KOPT-K1 (cell line): Measurements from ENCODE around the gene HS6ST2.

ENCODE experiments used
- H3K27ac ChIP-seq: fragments of 200-600 bp; sonication (generic); 2 replicates; pipeline ENCODE4 v1.5.1; 2016; ENCODE audit warnings: antibody characterized with exemption, mild to moderate bottlenecking, low read depth, low read length; ENCODE audit not compliant: poor library complexity, severe bottlenecking
- H3K36me3 ChIP-seq: fragments of 200-600 bp; sonication (generic); 2 replicates; pipeline ENCODE4 v1.5.1; 2017; ENCODE audit warnings: antibody characterized with exemption, mild to moderate bottlenecking, low read length, moderate library complexity; ENCODE audit not compliant: insufficient read depth
- H3K9me3 ChIP-seq: fragments of 200-600 bp; sonication (generic); 2 replicates; pipeline ENCODE4 v1.5.1; 2017; ENCODE audit warnings: antibody characterized with exemption, low read length, mild to moderate bottlenecking; ENCODE audit not compliant: insufficient read depth, poor library complexity, severe bottlenecking

HS6ST2 gene

GRCh38 chrX:132837967-132838366, 120.5 kb downstream of the HS6ST2 start:
- no peaks in the 10 kb centered on the region for H3K36me3 ChIP-seq
- no peaks in the 10 kb centered on the region for H3K9me3 ChIP-seq
- no peak overlapping the region for H3K27ac ChIP-seq

GRCh38 chrX:132837126-132837525, 121.3 kb downstream of the HS6ST2 start:
- no peaks in the 10 kb centered on the region for H3K36me3 ChIP-seq
- no peaks in the 10 kb centered on the region for H3K9me3 ChIP-seq
- H3K27ac ChIP-seq = no peak overlapping the region

DNA sequence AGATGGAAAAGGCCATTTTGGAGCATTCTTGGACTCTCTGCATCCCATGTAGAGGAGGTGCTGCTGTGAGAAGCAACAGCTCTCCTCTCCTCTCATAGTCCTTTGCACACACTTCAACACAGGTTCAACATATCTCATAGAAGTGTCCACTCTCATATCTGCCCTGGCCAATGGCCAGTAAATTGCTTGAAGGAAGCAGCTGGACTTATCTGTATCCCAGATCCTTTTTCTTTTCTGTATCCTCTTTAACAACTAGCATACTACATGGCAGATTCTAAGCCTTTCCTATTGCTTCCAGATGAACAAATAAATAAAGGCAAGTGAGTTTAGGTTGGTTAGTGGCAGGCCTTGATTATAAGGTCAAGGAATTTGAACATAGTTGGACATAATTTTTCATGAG, 122.0 kb downstream of the HS6ST2 start:
- no peaks in the 10 kb centered on the region for H3K36me3 ChIP-seq
- H3K9me3 ChIP-seq = no peaks in the 10 kb centered on the region
- no peak overlapping the region for H3K27ac ChIP-seq

DNA sequence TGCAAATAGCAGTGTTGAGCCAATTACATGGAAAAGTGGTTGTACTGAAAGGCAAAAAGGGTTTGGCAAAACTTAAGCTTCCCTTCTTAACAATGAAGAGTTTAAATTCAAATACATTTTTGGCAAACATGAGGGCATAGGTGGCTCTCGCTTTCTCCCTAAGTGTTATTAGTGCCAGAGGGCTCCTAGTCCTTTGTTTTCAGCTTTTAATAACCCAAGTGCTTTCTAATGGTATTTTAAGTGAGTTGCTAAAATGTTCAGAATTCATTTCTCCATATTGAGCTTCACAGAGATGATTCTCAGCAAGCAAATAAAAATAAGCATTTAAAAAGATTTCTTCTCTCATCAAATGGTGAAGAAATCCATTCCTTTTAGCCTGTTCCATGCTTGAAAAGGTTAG, 123.7 kb downstream of the HS6ST2 start:
- no peaks in the 10 kb centered on the region for H3K9me3 ChIP-seq
- H3K27ac ChIP-seq = no peak overlapping the region

GRCh38 chrX:132834109-132834508, 124.3 kb downstream of the HS6ST2 start:
- Histone ChIP-seq H3K36me3 (no peaks in the 10 kb centered on the region), H3K27ac (no peak overlapping the region), H3K9me3 (no peaks in the 10 kb centered on the region)

More for the DNA sequence above, 123.7 kb downstream of the HS6ST2 start:
- no peaks in the 10 kb centered on the region for H3K36me3 ChIP-seq

- no peak overlapping the region for H3K27ac ChIP-seq
These were observed 125.1 kb downstream of the HS6ST2 start for GRCh38 chrX:132833373-132833772.

GRCh38 chrX:132831336-132831973, 127.0 kb downstream of the HS6ST2 start:
- no peak overlapping the region for H3K27ac ChIP-seq
- no peaks in the 10 kb centered on the region for H3K36me3 ChIP-seq
- H3K9me3 ChIP-seq = no peaks in the 10 kb centered on the region

More at GRCh38 chrX:132833373-132833772, 125.1 kb downstream of the HS6ST2 start:
- no peaks in the 10 kb centered on the region for H3K36me3 ChIP-seq
- no peaks in the 10 kb centered on the region for H3K9me3 ChIP-seq

GRCh38 chrX:132822634-132823012, 135.8 kb downstream of the HS6ST2 start:
- H3K36me3 ChIP-seq = no peaks in the 10 kb centered on the region
- no peak overlapping the region for H3K27ac ChIP-seq
- no peaks in the 10 kb centered on the region for H3K9me3 ChIP-seq

DNA sequence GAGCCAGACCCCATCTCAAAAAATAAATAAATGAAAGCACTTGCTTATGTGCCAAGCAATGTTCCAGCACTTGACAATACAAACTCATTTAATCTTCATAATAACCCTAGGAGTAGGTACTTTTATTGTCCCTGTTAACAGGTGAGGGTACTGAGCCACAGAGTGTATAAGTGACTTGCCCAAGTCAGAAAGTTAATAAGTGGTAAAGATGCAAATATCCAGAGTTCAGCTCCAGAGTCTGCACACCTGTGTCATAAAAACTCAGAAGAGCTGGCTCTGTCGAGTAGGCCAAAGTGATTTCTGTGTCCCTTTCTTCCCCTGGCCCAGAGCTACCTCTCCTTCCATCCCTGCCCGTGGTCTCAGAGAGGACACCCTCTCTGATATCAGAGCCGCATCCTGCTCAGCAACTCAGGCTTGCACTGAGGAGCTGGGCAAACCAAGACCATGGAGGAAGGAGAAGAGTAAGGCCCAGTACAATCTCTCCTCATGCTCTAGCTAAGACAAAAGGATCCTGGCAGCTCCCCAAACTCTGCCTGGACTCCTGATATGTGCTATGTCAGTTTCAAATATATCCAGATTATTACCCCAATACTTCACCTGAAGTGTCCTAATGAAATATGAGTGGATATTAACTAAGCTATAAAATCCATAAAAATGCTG, 136.3 kb downstream of the HS6ST2 start:
- H3K9me3 ChIP-seq = no peaks in the 10 kb centered on the region
- no peak overlapping the region for H3K27ac ChIP-seq
- H3K36me3 ChIP-seq = no peaks in the 10 kb centered on the region

GRCh38 chrX:132820675-132821074, 137.8 kb downstream of the HS6ST2 start:
- H3K27ac ChIP-seq = no peak overlapping the region
- no peaks in the 10 kb centered on the region for H3K36me3 ChIP-seq
- no peaks in the 10 kb centered on the region for H3K9me3 ChIP-seq

- Histone ChIP-seq H3K36me3 (no peaks in the 10 kb centered on the region), H3K27ac (no peak overlapping the region), H3K9me3 (no peaks in the 10 kb centered on the region)
These were observed 138.6 kb downstream of the HS6ST2 start for GRCh38 chrX:132819711-132820264.

GRCh38 chrX:132818638-132819037, 139.8 kb downstream of the HS6ST2 start:
- no peaks in the 10 kb centered on the region for H3K9me3 ChIP-seq
- no peak overlapping the region for H3K27ac ChIP-seq
- no peaks in the 10 kb centered on the region for H3K36me3 ChIP-seq

- Histone ChIP-seq H3K36me3 (no peaks in the 10 kb centered on the region), H3K27ac (no peak overlapping the region), H3K9me3 (no peaks in the 10 kb centered on the region)
These were observed 142.8 kb downstream of the HS6ST2 start for GRCh38 chrX:132815643-132816042.

DNA sequence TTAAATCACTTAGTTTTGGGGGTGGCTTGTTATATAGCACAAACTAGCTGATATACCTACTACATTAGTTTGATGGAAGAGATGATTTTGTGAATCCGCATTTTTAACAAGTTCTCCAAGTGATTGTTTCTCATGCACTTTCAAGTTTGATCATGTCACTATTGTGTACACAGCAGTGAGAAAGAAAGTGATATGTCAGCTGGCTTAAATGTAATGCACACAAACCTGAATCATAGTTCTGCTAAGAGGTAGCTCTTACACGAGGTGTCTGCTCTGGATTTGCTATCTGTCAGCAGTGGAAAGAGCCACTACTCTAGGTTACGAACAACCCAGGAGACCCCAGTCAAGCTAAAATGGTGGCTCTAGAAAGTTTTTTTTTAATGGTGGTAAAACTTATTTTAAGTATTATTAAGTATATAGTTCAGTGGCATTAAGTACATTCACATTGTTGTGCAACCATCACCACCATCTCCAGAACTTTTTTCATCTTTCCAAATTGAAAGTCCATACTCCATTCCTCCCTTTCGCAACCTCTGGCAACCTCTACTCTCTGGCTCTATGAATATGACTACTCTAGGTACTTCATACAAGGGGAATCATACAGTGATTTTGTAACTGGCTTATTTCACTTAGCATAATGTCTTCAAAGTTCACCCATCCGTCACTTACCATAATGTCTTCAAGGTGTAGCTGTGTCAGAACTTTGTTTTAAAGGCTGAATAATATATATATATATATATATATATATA, 147.3 kb downstream of the HS6ST2 start:
- Histone ChIP-seq H3K9me3 (no peaks in the 10 kb centered on the region), H3K27ac (no peak overlapping the region), H3K36me3 (no peaks in the 10 kb centered on the region)

- Histone ChIP-seq H3K9me3 (no peaks in the 10 kb centered on the region), H3K36me3 (no peaks in the 10 kb centered on the region), H3K27ac (no peak overlapping the region)
These were observed 147.9 kb downstream of the HS6ST2 start for GRCh38 chrX:132810488-132810887.
